ENCODE results near the gene MXD3.
"Not testable (repeated sequence)": the region's sequence is repeated elsewhere in the genome, so short reads cannot be mapped to it uniquely, and the experiment has no call there.

The MXD3 gene

GRCh38 chr5:177269976-177270375 is 41.7 kb downstream of the MXD3 start:
- TF ChIP-seq, protein P1, sequence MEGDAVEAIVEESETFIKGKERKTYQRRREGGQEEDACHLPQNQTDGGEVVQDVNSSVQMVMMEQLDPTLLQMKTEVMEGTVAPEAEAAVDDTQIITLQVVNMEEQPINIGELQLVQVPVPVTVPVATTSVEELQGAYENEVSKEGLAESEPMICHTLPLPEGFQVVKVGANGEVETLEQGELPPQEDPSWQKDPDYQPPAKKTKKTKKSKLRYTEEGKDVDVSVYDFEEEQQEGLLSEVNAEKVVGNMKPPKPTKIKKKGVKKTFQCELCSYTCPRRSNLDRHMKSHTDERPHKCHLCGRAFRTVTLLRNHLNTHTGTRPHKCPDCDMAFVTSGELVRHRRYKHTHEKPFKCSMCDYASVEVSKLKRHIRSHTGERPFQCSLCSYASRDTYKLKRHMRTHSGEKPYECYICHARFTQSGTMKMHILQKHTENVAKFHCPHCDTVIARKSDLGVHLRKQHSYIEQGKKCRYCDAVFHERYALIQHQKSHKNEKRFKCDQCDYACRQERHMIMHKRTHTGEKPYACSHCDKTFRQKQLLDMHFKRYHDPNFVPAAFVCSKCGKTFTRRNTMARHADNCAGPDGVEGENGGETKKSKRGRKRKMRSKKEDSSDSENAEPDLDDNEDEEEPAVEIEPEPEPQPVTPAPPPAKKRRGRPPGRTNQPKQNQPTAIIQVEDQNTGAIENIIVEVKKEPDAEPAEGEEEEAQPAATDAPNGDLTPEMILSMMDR (IDR thresholded peaks at IDR 0.05): no peak
- TF ChIP-seq ZFX (IDR thresholded peaks at IDR 0.05; ENCODE audit: borderline replicate concordance): no peak
- no peak overlapping the region for H3K27ac ChIP-seq

DNA sequence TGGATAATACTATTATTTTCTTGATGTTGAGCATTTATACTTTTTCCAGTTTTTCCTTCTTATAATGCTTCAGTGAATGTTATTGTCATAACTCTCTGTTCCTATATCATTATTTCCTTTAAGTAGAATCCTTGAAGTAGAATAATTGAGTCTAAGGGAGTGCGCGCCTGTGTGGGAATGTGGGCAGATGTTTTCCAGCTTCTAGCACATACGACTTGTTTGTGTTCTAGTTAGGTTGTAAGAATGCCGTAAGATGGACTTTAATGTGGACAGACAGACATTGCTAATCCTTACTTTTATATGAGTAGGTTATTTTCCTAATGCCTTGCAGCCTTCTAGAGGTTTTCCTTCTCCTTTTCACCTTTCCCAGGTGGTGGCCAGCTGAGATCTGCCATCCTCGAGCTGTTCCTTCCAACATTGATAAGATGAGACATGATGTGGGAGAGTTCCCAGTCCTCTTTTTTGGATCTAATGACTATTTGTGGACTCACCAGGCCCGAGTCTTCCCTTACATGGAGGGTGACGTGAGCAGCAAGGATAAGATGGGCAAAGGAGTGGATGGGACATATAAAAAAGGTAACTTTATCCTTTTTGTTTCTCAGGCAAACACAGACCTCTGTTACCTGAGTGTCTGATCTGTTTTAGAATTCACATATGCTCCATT is 42.3 kb downstream of the MXD3 start:
- no peak overlapping the region for H3K27ac ChIP-seq
- no peak for TF ChIP-seq ZFX (IDR thresholded peaks at IDR 0.05; ENCODE audit: borderline replicate concordance)
- TF ChIP-seq, protein P1 (IDR thresholded peaks at IDR 0.05): no peak

DNA sequence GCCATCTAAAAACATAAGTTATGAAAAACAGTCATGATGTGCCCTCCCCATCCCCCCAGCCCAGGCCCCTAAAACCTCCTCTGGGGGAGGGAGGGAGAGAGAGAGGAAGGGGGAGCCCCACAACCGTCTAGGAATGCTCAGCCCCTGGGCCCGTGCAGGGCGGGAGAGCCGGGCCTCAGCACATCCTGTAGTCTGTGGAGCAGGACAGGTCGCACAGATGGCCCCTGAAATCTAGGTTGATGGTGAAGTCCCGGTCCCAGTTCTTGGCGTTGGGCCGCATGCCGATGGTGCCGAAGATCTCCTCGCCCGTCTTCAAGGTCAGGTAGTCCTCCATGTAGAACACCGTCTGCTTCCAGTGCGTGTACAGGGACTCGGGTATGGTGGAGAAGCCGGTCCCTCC is 46.3 kb downstream of the MXD3 start:
- H3K27ac ChIP-seq: no peak overlapping the region
- TF ChIP-seq, protein P1 (IDR thresholded peaks at IDR 0.05): no peak
- TF ChIP-seq ZFX (IDR thresholded peaks at IDR 0.05; ENCODE audit: borderline replicate concordance): no peak

DNA sequence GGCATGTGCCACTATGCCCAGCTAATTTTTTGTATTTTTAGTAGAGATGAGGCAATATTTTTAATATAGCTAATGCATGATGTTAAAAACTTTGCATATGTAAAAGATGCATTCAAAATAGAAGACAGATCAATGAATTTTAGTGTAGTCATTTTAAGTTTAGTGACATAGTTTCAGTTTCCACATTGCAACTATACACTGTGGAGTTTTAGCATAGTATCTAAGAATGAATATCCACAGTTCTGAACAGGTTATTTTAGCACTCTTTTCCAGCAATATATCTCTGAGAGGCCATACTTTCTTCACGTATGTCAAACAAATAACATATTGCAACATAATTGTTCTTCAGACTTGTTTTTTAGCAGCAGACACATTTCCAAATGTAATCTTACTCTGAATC is 47.5 kb downstream of the MXD3 start:
- TF ChIP-seq, protein P1 (IDR thresholded peaks at IDR 0.05): no peak
- TF ChIP-seq ZFX (IDR thresholded peaks at IDR 0.05; ENCODE audit: borderline replicate concordance): no peak
- H3K27ac ChIP-seq: no peak overlapping the region

GRCh38 chr5:177261510-177261909 is 50.2 kb downstream of the MXD3 start:
- no peak overlapping the region for H3K27ac ChIP-seq
- TF ChIP-seq, protein P1 (IDR thresholded peaks at IDR 0.05): no peak
- TF ChIP-seq ZFX (IDR thresholded peaks at IDR 0.05; ENCODE audit: borderline replicate concordance): no peak

- no peak for TF ChIP-seq ZFX (IDR thresholded peaks at IDR 0.05; ENCODE audit: borderline replicate concordance)
- no peak overlapping the region for H3K27ac ChIP-seq
These were observed 50.7 kb downstream of the MXD3 start for GRCh38 chr5:177260961-177261360.

DNA sequence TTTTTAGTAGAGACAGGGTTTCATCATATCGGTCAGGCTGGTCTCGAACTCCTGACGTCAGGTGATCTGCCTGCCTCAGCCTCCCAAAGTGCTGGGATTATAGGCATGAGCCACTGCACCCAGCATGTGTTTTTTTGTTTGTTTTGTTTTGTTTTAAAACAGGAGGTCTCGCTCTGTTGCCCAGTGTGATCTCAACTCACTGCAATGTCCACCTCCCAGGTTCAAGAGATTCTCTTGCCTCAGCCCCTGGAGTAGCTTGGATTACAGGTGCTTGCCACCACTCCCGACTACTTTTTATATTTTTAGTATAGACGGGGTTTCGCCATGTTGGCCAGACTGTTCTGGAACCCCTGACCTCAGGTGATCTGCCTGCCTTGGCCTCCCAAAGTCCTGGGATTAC is 53.0 kb downstream of the MXD3 start:
- H3K27ac ChIP-seq: not testable (repeated sequence)

All from 22Rv1 (cell line).